GM11168 (cell line): Measurements from ENCODE around the gene ZNF865.
"Not testable (repeated sequence)": the region's sequence is repeated elsewhere in the genome, so short reads cannot be mapped to it uniquely, and the experiment has no call there.

Source experiments
- in situ Hi-C: fragments of 300-500 bp; cut with MboI; formaldehyde crosslinking; loops from one replicate; pipeline ENCODE4 v1.12.0; 2022; ENCODE audit warnings: low sequenced_read_pairs; ENCODE audit not compliant: unreplicated experiment

Gene ZNF865

GRCh38 chr19:55605637-55606470 is at the start of gene ZNF865:
ZNF865 (plus strand) TSS chr19:55605647; CDS start chr19:55613619, 7,972 bp downstream.
- in situ Hi-C loops: no loop called here

- in situ Hi-C loops: no loop called here
Observed at GRCh38 chr19:55559684-55560083, 45.8 kb upstream of the ZNF865 start.

DNA sequence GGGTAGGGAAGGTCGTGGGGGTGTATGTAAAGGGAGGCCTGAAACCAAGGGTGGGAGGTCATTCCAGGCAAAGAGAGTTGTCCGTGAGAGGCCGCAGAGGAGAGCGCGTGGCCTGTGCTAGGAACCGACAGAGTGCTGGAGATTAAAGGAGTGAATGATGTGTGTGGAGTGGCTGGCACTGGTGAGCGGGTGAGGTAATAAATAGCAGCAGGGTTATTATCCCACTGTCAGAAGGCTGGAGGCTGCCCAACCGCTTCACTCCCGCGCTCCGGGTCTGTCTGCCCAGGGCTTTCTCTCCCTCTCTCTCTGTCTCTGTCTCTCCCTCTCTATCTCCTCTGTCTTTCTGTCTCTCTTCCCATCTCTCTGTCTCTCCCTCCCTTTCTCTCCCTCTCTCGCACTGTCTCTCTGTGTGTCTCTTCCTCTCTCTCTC is 42.2 kb upstream of the ZNF865 start:
- in situ Hi-C loops: no loop called here

- in situ Hi-C loops: no loop called here
Observed at GRCh38 chr19:55566823-55567222, 38.6 kb upstream of the ZNF865 start.

GRCh38 chr19:55567708-55568328 is 37.6 kb upstream of the ZNF865 start:
- in situ Hi-C loops: no loop called here

- in situ Hi-C loops: not testable (repeated sequence)
Observed at GRCh38 chr19:55569477-55569876, 36.0 kb upstream of the ZNF865 start.

DNA sequence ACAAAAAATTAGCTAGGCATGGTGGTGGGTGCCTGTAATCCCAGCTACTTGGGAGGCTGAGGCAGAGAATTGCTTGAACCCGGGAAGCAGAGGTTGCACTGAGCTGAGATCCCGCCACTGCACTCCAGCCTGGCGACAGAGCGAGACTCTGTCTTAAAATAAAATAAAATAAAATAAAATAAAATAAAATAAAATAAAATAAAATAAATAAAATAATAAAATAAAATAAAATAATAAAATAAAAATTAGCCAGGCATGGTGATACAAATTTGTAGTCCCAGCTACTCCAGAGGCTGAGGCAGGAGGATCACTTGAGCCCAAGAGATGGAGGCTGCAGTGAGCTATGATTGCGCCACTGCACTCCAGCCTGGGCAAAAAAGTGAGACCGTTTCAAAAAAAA is 31.5 kb upstream of the ZNF865 start:
- in situ Hi-C loops: not testable (repeated sequence)

DNA sequence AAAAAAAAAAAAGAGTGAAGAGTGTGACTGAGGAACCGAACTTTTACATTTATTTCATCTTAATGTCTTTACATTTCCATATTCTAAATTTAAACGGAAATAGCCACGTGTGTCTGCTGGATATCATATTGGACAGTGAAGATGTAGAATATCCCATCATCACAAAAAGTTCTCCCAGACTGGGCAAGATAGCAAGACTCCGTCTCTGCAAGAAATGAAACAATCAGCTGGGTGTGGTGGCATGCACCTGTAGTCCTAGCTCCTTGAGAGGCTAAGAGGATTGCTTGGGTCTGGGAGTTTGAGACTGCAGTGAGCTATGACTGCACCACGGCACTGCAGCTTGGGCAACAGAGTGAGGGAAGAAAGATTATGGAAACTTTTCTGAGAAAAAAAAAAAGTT is 28.7 kb upstream of the ZNF865 start:
- in situ Hi-C loops: no loop called here

DNA sequence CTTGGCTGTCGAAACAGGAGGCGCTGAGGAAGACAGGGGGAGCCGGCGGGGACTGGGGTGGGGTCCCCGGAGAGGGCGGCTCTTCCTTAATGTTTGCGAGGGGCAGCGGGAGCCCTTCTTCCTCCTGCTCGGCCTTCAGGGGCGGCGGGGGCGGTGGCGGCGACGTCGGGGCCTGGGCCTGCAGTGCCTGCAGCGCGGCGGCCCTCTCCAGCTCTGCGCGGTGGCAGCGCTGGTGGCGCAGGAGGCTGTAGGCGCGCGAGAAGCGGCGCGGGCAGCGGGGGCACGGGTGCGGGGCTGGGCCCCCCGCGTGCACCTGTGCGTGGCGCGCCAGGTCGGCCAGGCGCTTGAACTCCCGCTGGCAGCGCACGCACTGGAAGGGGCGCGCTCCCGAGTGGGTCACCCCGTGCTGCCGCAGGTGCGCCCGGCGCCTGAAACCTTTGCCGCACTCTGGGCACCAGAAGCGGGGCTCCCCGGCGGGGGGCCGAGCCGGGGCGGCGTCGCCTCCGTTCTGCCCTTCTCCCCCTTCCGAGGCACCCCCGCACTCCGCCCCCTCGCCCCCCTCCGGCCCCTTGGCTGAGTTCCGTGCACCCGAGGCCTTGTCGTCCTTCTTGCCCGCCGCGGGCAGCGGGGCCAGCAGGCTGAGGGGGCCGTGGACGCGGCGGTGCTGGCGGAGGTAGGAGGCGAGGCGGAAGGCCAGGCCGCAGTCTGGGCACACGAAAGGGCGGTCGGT is 27.3 kb upstream of the ZNF865 start:
- in situ Hi-C loops: no loop called here

GRCh38 chr19:55578761-55579747 is 26.4 kb upstream of the ZNF865 start:
- in situ Hi-C loops: no loop called here

GRCh38 chr19:55579766-55580621 is 25.5 kb upstream of the ZNF865 start:
- in situ Hi-C loops: no loop called here

GRCh38 chr19:55580628-55581144 is 24.8 kb upstream of the ZNF865 start, which contains the start of gene ZNF579:
ZNF579 (minus strand) TSS chr19:55580848; CDS start chr19:55579639, 1,209 bp downstream.
- in situ Hi-C loops: no loop called here

DNA sequence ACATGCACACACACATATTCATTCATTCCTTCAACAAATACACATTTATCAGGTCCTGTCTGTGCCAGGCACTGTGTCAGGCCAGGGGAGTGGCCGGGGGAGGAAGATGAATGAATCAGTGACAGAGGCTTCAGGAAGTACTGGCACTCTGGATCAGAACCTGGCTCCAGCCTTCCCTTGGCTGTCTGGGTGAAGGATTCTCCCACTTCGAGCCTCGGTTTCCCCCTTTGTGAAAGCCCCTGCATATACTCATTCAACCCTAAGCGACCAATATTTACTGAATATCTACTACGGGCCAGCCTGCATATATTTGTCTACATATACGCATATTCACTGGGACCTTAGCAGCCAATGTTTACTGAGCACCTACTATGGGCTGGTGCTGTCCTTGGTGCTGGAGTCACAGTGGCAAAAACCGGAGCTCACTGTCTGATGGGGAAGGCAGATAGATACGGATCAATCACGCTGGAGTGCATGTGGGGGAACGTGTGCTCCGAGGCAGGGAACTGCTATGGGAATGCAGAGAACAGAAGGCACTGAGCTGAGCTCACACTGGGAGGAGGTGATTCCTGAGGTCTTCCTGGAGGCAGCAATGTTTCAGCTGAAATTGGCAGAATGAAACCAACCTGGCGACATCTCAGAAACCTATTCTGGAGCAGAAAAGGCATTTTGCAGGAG is 24.2 kb upstream of the ZNF865 start:
- in situ Hi-C loops: no loop called here

DNA sequence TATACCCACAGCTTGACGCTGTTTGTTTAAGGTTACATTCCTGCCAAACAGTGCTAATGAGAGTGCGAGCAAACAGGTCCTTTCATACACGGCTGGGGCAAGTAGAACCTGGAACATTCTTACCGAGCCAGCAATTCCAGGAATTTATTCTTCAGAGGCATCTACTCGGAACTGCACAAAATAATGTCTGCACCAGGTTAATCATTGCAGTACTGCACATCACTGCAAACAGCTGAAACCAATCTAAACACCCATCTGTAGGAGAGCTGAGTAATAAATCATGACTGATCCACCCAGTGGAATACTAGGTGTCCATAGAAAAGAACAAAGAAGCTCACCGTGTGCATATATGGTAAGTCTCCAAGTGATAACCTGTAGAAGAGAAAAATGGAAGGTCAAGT is 23.6 kb upstream of the ZNF865 start:
- in situ Hi-C loops: no loop called here

GRCh38 chr19:55582284-55582683 is 23.2 kb upstream of the ZNF865 start:
- in situ Hi-C loops: not testable (repeated sequence)

GRCh38 chr19:55583897-55584296 is 21.6 kb upstream of the ZNF865 start:
- in situ Hi-C loops: not testable (repeated sequence)

DNA sequence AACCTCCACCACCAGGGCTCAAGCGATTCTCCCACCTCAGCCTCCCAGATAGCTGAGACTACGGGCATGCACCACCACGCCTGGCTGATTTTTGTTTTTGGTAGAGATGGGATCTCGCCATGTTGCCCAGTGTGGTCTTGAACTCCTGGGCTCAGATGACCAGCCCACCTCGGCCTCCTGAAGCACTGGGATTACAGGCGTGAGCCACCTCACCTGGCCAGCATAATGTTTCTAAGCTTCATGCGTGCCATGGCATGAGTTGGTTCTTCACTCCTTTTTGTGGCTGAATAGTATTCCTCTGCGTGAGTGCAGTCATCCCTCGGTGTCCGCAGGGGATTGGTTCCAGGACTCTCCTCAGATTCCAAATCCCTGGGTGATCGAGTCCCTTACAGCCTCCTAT is 20.6 kb upstream of the ZNF865 start:
- in situ Hi-C loops: no loop called here
